ENCODE data around the gene SKP2.

- no peak for TF ChIP-seq YY1 (IDR thresholded peaks at IDR 0.05)
- TF ChIP-seq CTCF (IDR thresholded peaks at IDR 0.05; ENCODE audit: low read depth, low read length, missing input control), result no peak
- no peak for TF ChIP-seq EGR1 (IDR thresholded peaks at IDR 0.05; ENCODE audit: low read depth in 2 of 2)
- TF ChIP-seq ATF3 (IDR thresholded peaks at IDR 0.05), result no peak
- TF ChIP-seq HNF4A (conservative IDR thresholded peaks at IDR 0.05), result no peak
- no peak for TF ChIP-seq ZBTB33 (IDR thresholded peaks at IDR 0.05)
- no peak for TF ChIP-seq GABPA (IDR thresholded peaks at IDR 0.05 in 1 of 2, conservative IDR thresholded peaks at IDR 0.05 in 1 of 2)
- no peak for TF ChIP-seq RAD21 (IDR thresholded peaks at IDR 0.05)
- no peak for TF ChIP-seq REST (IDR thresholded peaks at IDR 0.05)
- no peak for TF ChIP-seq TAF1 (conservative IDR thresholded peaks at IDR 0.05)
- no peak for TF ChIP-seq MAX (IDR thresholded peaks at IDR 0.05)
- no peak for TF ChIP-seq JUND (IDR thresholded peaks at IDR 0.05)
Observed at GRCh38 chr5:36178524-36178890, 26.6 kb downstream of the SKP2 start.
